DND-41 (cell line): ENCODE results near the gene POLR1H.

Experiments used
- EZH2 ChIP-seq: IDR thresholded peaks from 3 replicates; pipeline ENCODE4 v1.6.1; 2012; ENCODE audit warnings: borderline replicate concordance, low read depth, mild to moderate bottlenecking, moderate library complexity, low read length, inconsistent platforms; ENCODE audit not compliant: severe bottlenecking
- TF ChIP-seq, protein P1 (sequence below): IDR thresholded peaks from 2 replicates; pipeline ENCODE4 v1.5.1; 2012; ENCODE audit warnings: borderline replicate concordance, low read length, moderate library complexity, mild to moderate bottlenecking; ENCODE audit not compliant: poor library complexity, severe bottlenecking; ENCODE audit errors: extremely low read depth

DNA sequence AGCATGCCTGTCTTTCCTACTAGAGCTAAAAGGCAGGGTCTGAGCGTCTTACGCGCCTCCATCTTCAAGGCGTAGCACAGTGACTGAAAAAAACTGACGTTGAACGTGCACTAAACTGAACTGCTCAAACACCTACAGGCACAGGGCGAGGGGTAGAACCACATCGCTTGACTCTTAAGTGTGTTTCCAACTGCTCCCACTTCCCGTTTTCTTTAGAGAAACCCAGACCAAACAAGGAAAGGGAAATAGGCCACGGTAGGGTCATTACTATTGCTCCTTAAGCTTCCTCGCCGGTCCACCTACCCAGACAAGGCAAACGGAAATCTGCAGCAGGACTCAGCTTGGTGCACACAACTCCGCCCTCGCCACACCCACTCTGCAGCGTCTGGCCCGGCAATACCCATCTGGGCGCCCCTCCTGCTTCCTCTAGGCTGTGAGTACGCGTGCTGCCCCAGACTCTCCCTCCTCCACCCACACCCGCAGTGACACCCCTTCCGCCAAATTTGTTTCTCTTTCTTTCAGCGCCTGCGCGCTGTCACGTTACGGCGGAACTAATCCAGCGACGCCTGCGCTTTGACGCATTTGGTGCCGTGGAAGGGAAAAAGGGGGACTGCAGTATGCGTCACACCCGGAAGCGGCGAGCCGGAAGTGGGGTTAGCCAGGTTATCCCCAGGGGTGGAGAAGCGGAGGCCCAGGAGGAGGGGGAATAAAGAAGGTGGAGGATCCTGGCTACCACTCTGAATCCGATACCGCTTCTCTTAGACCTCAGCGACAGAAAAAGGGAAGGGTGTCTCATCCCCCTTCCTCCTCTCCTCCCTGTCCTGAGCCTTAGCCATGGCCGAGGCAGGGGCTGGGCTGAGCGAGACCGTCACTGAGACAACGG lies 5.8 kb downstream of the POLR1H start, which contains the start of gene PPP1R11:
- TF ChIP-seq, protein P1, sequence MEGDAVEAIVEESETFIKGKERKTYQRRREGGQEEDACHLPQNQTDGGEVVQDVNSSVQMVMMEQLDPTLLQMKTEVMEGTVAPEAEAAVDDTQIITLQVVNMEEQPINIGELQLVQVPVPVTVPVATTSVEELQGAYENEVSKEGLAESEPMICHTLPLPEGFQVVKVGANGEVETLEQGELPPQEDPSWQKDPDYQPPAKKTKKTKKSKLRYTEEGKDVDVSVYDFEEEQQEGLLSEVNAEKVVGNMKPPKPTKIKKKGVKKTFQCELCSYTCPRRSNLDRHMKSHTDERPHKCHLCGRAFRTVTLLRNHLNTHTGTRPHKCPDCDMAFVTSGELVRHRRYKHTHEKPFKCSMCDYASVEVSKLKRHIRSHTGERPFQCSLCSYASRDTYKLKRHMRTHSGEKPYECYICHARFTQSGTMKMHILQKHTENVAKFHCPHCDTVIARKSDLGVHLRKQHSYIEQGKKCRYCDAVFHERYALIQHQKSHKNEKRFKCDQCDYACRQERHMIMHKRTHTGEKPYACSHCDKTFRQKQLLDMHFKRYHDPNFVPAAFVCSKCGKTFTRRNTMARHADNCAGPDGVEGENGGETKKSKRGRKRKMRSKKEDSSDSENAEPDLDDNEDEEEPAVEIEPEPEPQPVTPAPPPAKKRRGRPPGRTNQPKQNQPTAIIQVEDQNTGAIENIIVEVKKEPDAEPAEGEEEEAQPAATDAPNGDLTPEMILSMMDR = no peak
- no peak for TF ChIP-seq EZH2
